ENCODE measurements around the gene ZSWIM1. TPM values are rescaled to one million over a fixed set of nuclear protein-coding genes. Genes with fewer than 3 reads are reported as not detected.

The ZSWIM1 gene
- total and polyA plus RNA-seq, 2 of the 13 experiments (the other 11 are each of a cell fraction or from before 2014, with no cell fraction given) = 9.5 to 11.7 TPM

DNA sequence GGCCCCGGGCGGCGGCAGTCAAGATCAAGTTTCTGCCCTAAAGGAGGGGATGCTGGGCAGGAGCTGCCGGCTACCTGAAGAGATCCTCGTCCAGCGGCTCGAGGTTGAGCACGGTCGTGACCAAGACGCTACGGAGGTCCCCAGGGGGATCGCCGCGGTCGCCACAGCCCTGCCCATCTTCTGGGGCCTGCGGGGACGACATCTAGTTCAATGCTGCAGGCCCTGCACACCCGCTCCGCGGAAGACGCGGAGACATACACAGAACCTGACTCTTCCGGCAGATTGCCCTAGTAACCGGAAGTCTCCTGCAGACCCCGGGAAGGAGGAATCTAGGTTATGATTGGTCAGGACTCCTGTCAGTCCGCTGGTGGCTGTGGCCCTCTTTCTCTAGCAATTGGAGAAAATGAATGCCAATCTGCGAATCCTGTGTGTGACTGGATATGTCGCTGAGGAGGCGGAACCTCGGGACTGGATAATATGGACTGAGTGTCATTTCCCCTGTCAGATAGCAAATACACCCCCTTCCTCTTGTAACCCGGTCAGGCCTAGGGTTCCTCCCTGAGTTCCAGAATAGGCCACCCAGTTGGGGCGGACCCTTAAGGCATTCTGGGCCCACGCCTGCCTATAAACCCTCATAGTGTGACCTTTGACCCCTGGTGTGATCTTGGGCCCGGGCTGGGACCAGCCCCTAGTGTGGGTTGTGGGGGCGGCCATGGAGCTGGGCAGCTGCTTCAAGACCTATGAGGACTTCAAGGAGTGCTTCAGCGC lies 23.7 kb upstream of the ZSWIM1 start, which contains the start of the genes ACOT8 and ZSWIM3 (continued):
- TF ChIP-seq ZNF574 (CRISPR knock-in tag; IDR thresholded peaks at IDR 0.05) = peak; percentile 92
- TF ChIP-seq REXO4 (CRISPR knock-in tag; IDR thresholded peaks at IDR 0.05; ENCODE audit: borderline replicate concordance) = no peak
- no peak for TF ChIP-seq RFXAP (CRISPR knock-in tag; IDR thresholded peaks at IDR 0.05; ENCODE audit: borderline replicate concordance)
- TF ChIP-seq, protein P1, sequence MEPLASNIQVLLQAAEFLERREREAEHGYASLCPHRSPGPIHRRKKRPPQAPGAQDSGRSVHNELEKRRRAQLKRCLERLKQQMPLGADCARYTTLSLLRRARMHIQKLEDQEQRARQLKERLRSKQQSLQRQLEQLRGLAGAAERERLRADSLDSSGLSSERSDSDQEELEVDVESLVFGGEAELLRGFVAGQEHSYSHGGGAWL (CRISPR knock-in tag; IDR thresholded peaks at IDR 0.05) = peak; percentile 95
- TF ChIP-seq ETV6 (CRISPR knock-in tag; conservative IDR thresholded peaks at IDR 0.05) = 0 out of 2 replicates have a peak, but pooled peaks have one; percentile 35
- TF ChIP-seq HOXA3 (CRISPR knock-in tag; IDR thresholded peaks at IDR 0.05) = peak; percentile 72; the same call in 1 of the 2 replicates
- no peak for TF ChIP-seq MAFG (CRISPR knock-in tag; IDR thresholded peaks at IDR 0.05)
- no peak for TF ChIP-seq SMC3 (IDR thresholded peaks at IDR 0.05; ENCODE audit: low read length)
- peak; percentile 72 for TF ChIP-seq HOXD1 (CRISPR knock-in tag; IDR thresholded peaks at IDR 0.05)
- TF ChIP-seq ZNF3 (CRISPR knock-in tag; IDR thresholded peaks at IDR 0.05) = peak; percentile 24; the same call in 1 of the 2 replicates
- no peak; the same call in 1 of the 2 replicates for TF ChIP-seq KLF13 (CRISPR knock-in tag; IDR thresholded peaks at IDR 0.05)
- no peak; the same call in 1 of the 2 replicates for TF ChIP-seq ZNF674 (CRISPR knock-in tag; IDR thresholded peaks at IDR 0.05; ENCODE audit: low read depth)
- no peak for TF ChIP-seq ARHGAP35 (CRISPR knock-in tag; IDR thresholded peaks at IDR 0.05; ENCODE audit: borderline replicate concordance)
- TF ChIP-seq TARDBP (CRISPR knock-in tag; IDR thresholded peaks at IDR 0.05) = no peak
- TF ChIP-seq ZNF224 (CRISPR knock-in tag; IDR thresholded peaks at IDR 0.05) = peak; percentile 43
- peak; percentile 91 for TF ChIP-seq DNMT1 (CRISPR knock-in tag; IDR thresholded peaks at IDR 0.05)
- TF ChIP-seq TBX2 (CRISPR knock-in tag; IDR thresholded peaks at IDR 0.05; ENCODE audit: borderline replicate concordance) = peak; percentile 93
- TF ChIP-seq RERE (CRISPR knock-in tag; IDR thresholded peaks at IDR 0.05; ENCODE audit: low read depth) = no peak
- TF ChIP-seq, protein P2, sequence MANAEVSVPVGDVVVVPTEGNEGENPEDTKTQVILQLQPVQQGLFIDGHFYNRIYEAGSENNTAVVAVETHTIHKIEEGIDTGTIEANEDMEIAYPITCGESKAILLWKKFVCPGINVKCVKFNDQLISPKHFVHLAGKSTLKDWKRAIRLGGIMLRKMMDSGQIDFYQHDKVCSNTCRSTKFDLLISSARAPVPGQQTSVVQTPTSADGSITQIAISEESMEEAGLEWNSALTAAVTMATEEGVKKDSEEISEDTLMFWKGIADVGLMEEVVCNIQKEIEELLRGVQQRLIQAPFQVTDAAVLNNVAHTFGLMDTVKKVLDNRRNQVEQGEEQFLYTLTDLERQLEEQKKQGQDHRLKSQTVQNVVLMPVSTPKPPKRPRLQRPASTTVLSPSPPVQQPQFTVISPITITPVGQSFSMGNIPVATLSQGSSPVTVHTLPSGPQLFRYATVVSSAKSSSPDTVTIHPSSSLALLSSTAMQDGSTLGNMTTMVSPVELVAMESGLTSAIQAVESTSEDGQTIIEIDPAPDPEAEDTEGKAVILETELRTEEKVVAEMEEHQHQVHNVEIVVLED (CRISPR knock-in tag; IDR thresholded peaks at IDR 0.05; ENCODE audit: borderline replicate concordance) = peak; percentile 69; the same call in 1 of the 2 replicates
